K562 (cell line): ENCODE results near the gene RNF40. TPM values are rescaled to one million over a fixed set of nuclear protein-coding genes. Genes with fewer than 3 reads are reported as not detected.
A peak's percentile ranks its signal among the peaks of the same experiment; 100 is the strongest.

ENCODE experiments used
- CREB1 ChIP-seq, 2 experiments: sonication (generic) in 1 of 2; formaldehyde crosslinking in 1 of 2; IDR thresholded peaks; 2 replicates each; pipeline versions ENCODE4 v1.6.1 to v1.8.0; 2012 to 2022; ENCODE audit warnings: inconsistent platforms in 1 of 2, mild to moderate bottlenecking in 1 of 2, missing genetic modification reagents in 1 of 2, moderate library complexity in 1 of 2
- ELF1 ChIP-seq: fragments of 200-800 bp; sonication (Bioruptor generic); IDR thresholded peaks from 2 replicates; pipeline ENCODE4 v1.6.1; 2016; ENCODE audit warnings: missing genetic modification characterization, missing compliant biosample characterization
- ETV6 ChIP-seq, 3 experiments: fragments of 150-350 bp in 1 of 3; sonication (generic) in 1 of 3; formaldehyde crosslinking in 1 of 3; IDR thresholded peaks; 2 replicates each; pipeline versions ENCODE4 v1.6.1 to v1.8.0; 2014 to 2022; ENCODE audit warnings: borderline replicate concordance in 2 of 3, low read depth in 2 of 3, antibody characterized with exemption in 1 of 3, low read length in 1 of 3, mild to moderate bottlenecking in 1 of 3, missing genetic modification reagents in 1 of 3
- FOXA1 ChIP-seq: fragments of 450-650 bp; IDR thresholded peaks from 2 replicates; pipeline ENCODE4 v1.6.1; 2016; ENCODE audit warnings: mild to moderate bottlenecking, borderline replicate concordance
- HNRNPH1 ChIP-seq: fragments of 200-400 bp; formaldehyde crosslinking; optimal IDR thresholded peaks from 2 replicates; pipeline ENCODE3; 2017; ENCODE audit warnings: low read depth, mild to moderate bottlenecking, low read length, moderate library complexity
- LCOR ChIP-seq: sonication (generic); formaldehyde crosslinking; IDR thresholded peaks from 2 replicates; pipeline ENCODE4 v1.8.0; 2022; ENCODE audit warnings: mild to moderate bottlenecking, missing genetic modification reagents
- NFXL1 ChIP-seq: fragments of 450-650 bp; formaldehyde crosslinking; IDR thresholded peaks from 2 replicates; pipeline ENCODE4 v1.4.0; 2021; ENCODE audit warnings: mild to moderate bottlenecking
- NR0B1 ChIP-seq: fragments of 450-650 bp; IDR thresholded peaks from one replicate; pipeline ENCODE4 v1.6.1; 2018; ENCODE audit warnings: mild to moderate bottlenecking, moderate library complexity; ENCODE audit not compliant: partially characterized antibody
- RBM15 ChIP-seq: fragments of 200-400 bp; formaldehyde crosslinking; IDR thresholded peaks from 2 replicates; pipeline ENCODE4 v1.6.1; 2018; ENCODE audit warnings: mild to moderate bottlenecking, low read length, moderate library complexity; ENCODE audit not compliant: insufficient read depth
- RCOR1 ChIP-seq, 2 experiments: IDR thresholded peaks; 2 replicates each; pipeline ENCODE4 v1.6.1; 2012; ENCODE audit warnings: low read depth in 2 of 2, low read length in 2 of 2, borderline replicate concordance in 1 of 2, improper control_type of control experiment in 1 of 2
- TCF15 ChIP-seq: fragments of 250-450 bp; sonication (Bioruptor Pico); IDR thresholded peaks from 2 replicates; pipeline ENCODE4 v1.8.0; 2022; ENCODE audit warnings: moderate library complexity, mild to moderate bottlenecking, inconsistent platforms
- TOE1 ChIP-seq, 2 experiments: fragments of 450-650 bp in 1 of 2; sonication (generic) in 1 of 2; formaldehyde crosslinking in 1 of 2; IDR thresholded peaks; 2 replicates each; pipeline versions ENCODE4 v1.7.1 to v1.8.0; 2016 to 2022; ENCODE audit warnings: borderline replicate concordance in 2 of 2, mild to moderate bottlenecking in 2 of 2, antibody characterized with exemption in 1 of 2, inconsistent platforms in 1 of 2, low read depth in 1 of 2, missing genetic modification reagents in 1 of 2, moderate library complexity in 1 of 2
- ZNF785 ChIP-seq: fragments of 250-450 bp; sonication (Bioruptor Pico); IDR thresholded peaks from 2 replicates; pipeline ENCODE4 v1.4.0; 2020; ENCODE audit warnings: mild to moderate bottlenecking
- polyA plus RNA-seq, 8 experiments: library from polyadenylated mRNA; depleted of rRNA in 4 of 8; stranded (reverse) in 5 of 8; unstranded in 3 of 8; fragments of >200 nt; fragmentation: Nextera tagmentation in 2 of 8; fragmentation: Illumina TruSeq in 1 of 8; extraction: Ambion mirVana in 2 of 8; extraction: Trizol in 1 of 8; gene quantifications; 2 replicates each; pipeline versions ENCODE4 v1.2.1 to v1.2.3, GENCODE V29; 2011 to 2014; ENCODE audit warnings: inconsistent platforms in 1 of 8, missing spikeins in 1 of 8
- total RNA-seq, 7 experiments: library from RNA; depleted of rRNA in 6 of 7; stranded (reverse); fragments of >200 nt in 6 of 7; fragmentation: Illumina TruSeq in 2 of 7; extraction: Trizol in 2 of 7; gene quantifications; 2 replicates each; pipeline versions ENCODE4 v1.2.1 to v1.2.3, GENCODE V29; 2011 to 2021; ENCODE audit warnings: low replicate concordance in 1 of 7
- TF ChIP-seq, protein P1 (sequence below): IDR thresholded peaks from 2 replicates; pipeline ENCODE4 v1.6.1; 2011; ENCODE audit warnings: borderline replicate concordance, low read depth, mild to moderate bottlenecking, moderate library complexity, low read length; ENCODE audit not compliant: insufficient read depth, poor library complexity, severe bottlenecking
- TF ChIP-seq, protein P2 (sequence below): IDR thresholded peaks from 2 replicates; pipeline ENCODE4 v1.6.1; 2016; ENCODE audit warnings: missing genetic modification characterization, missing compliant biosample characterization
- TF ChIP-seq, protein P3 (sequence below): fragments of 250-450 bp; sonication (Bioruptor Pico); IDR thresholded peaks from 2 replicates; pipeline ENCODE4 v1.4.0; 2020; ENCODE audit warnings: borderline replicate concordance

RNF40 gene
- total and polyA plus RNA-seq, 9 of the 15 experiments (the other 6 are each of a cell fraction or from before 2014, with no cell fraction given), result 6.2 to 129 (median 81.5) TPM

GRCh38 chr16:30775392-30776188, 13.5 kb downstream of the RNF40 start (continued):
- TF ChIP-seq NR0B1 (no peak), NFXL1 (CRISPR knock-in tag) (no peak), ZNF785 (no peak), LCOR (CRISPR knock-in tag) (peak; percentile 53), TCF15 (CRISPR knock-in tag) (no peak), RCOR1 (IDR thresholded peaks at IDR 0.05; ENCODE audit: borderline replicate concordance in 1 of 2, low read depth in 2 of 2, low read length in 2 of 2) (0 out of 4 replicates have a peak, but pooled peaks of 1 of the 2 experiments have one; percentile 2), CREB1 (IDR thresholded peaks at IDR 0.05) (peak; percentile 88), CREB1 (CRISPR knock-in tag; IDR thresholded peaks at IDR 0.05) (peak; percentile 82), TOE1 (IDR thresholded peaks at IDR 0.05; ENCODE audit: borderline replicate concordance) (0 out of 2 replicates have a peak, but pooled peaks have one; percentile 14), TOE1 (CRISPR knock-in tag; IDR thresholded peaks at IDR 0.05; ENCODE audit: borderline replicate concordance, low read depth) (peak; percentile 52; the same call in 1 of the 2 replicates), HNRNPH1 (no peak), FOXA1 (no peak), ELF1 (tag) (no peak), RBM15 (no peak), ETV6 (IDR thresholded peaks at IDR 0.05; ENCODE audit: borderline replicate concordance in 1 of 2, low read depth in 2 of 2, low read length in 1 of 2) (no peak), ETV6 (CRISPR knock-in tag; IDR thresholded peaks at IDR 0.05; ENCODE audit: borderline replicate concordance) (no peak)
- TF ChIP-seq, protein P1, sequence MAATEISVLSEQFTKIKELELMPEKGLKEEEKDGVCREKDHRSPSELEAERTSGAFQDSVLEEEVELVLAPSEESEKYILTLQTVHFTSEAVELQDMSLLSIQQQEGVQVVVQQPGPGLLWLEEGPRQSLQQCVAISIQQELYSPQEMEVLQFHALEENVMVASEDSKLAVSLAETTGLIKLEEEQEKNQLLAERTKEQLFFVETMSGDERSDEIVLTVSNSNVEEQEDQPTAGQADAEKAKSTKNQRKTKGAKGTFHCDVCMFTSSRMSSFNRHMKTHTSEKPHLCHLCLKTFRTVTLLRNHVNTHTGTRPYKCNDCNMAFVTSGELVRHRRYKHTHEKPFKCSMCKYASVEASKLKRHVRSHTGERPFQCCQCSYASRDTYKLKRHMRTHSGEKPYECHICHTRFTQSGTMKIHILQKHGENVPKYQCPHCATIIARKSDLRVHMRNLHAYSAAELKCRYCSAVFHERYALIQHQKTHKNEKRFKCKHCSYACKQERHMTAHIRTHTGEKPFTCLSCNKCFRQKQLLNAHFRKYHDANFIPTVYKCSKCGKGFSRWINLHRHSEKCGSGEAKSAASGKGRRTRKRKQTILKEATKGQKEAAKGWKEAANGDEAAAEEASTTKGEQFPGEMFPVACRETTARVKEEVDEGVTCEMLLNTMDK, result no peak
- TF ChIP-seq, protein P2, sequence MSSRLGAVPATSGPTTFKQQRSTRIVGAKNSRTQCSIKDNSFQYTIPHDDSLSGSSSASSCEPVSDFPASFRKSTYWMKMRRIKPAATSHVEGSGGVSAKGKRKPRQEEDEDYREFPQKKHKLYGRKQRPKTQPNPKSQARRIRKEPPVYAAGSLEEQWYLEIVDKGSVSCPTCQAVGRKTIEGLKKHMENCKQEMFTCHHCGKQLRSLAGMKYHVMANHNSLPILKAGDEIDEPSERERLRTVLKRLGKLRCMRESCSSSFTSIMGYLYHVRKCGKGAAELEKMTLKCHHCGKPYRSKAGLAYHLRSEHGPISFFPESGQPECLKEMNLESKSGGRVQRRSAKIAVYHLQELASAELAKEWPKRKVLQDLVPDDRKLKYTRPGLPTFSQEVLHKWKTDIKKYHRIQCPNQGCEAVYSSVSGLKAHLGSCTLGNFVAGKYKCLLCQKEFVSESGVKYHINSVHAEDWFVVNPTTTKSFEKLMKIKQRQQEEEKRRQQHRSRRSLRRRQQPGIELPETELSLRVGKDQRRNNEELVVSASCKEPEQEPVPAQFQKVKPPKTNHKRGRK, result no peak
- TF ChIP-seq, protein P3, sequence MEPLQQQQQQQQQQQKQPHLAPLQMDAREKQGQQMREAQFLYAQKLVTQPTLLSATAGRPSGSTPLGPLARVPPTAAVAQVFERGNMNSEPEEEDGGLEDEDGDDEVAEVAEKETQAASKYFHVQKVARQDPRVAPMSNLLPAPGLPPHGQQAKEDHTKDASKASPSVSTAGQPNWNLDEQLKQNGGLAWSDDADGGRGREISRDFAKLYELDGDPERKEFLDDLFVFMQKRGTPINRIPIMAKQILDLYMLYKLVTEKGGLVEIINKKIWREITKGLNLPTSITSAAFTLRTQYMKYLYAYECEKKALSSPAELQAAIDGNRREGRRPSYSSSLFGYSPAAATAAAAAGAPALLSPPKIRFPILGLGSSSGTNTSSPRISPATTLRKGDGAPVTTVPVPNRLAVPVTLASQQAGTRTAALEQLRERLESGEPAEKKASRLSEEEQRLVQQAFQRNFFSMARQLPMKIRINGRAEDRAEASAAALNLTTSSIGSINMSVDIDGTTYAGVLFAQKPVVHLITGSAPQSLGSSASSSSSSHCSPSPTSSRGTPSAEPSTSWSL (CRISPR knock-in tag), result no peak
